Astrocyte of the spinal cord (primary cell): ENCODE results near the gene ASIC3.
"Not testable (repeated sequence)": the region's sequence is repeated elsewhere in the genome, so short reads cannot be mapped to it uniquely, and the experiment has no call there.

Source experiments
- DNase-seq: peaks from one replicate; pipeline ENCODE4 v3.0.0; 2011; ENCODE audit warnings: low read depth, low spot score
- H3K4me3 ChIP-seq: 2 replicates; pipeline ENCODE4 v1.5.1; 2011; ENCODE audit warnings: low read depth, mild to moderate bottlenecking, low read length, moderate library complexity
- in situ Hi-C: cut with HindIII; loops from 2 replicates; pipeline ENCODE4 v1.10.0; 2017; ENCODE audit warnings: low sequenced_read_pairs
- TF ChIP-seq, protein P1 (sequence below): IDR thresholded peaks from 2 replicates; pipeline ENCODE4 v1.5.1; 2012; ENCODE audit warnings: low read depth, mild to moderate bottlenecking, low read length, inconsistent platforms

Gene ASIC3

DNA sequence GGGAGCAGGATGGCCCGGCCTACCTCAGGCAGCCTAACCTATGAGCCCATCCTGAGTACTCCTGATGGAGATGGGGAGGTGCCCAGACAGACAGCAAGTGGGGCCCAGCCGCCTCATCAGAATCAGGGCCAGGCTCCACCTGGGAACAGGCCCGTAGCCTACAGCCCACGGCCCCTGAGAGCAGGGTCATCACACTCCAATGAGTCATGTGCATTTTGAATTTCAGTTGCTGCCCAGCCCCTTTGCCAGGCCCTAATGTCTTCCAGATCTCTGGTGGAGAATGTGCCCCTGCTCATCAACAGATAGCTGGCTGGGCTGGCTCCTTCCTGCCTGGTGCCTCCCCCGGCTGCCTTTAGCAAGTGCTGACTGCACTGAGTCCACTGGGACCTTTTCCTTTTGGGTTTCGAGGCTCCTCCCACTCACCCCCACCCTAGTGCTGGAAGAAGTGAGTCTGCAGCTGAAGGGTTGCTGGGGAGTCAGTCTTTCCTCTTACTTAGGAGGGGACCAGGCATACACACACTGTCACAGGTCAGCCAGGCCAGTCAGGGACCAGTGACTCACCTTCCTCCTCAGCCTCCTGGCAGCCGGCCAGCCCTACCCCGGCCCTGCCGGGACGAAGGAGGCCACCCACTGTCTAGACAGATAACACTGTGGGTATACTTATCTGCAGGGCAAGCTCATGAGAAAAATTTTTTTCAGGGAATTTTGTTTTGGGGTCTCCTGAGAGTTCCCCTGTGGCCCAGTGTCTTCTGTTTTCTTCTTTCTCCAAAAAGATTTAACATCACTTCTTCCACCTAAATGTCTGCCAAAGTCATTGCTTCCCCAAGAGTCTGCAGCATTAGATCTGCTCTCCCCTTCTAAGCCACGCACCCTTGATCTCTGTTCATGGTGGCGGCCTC, 9.1 kb upstream of the ASIC3 start:
- TF ChIP-seq, protein P1, sequence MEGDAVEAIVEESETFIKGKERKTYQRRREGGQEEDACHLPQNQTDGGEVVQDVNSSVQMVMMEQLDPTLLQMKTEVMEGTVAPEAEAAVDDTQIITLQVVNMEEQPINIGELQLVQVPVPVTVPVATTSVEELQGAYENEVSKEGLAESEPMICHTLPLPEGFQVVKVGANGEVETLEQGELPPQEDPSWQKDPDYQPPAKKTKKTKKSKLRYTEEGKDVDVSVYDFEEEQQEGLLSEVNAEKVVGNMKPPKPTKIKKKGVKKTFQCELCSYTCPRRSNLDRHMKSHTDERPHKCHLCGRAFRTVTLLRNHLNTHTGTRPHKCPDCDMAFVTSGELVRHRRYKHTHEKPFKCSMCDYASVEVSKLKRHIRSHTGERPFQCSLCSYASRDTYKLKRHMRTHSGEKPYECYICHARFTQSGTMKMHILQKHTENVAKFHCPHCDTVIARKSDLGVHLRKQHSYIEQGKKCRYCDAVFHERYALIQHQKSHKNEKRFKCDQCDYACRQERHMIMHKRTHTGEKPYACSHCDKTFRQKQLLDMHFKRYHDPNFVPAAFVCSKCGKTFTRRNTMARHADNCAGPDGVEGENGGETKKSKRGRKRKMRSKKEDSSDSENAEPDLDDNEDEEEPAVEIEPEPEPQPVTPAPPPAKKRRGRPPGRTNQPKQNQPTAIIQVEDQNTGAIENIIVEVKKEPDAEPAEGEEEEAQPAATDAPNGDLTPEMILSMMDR, result no peak
- H3K4me3 ChIP-seq, result no peak overlapping the region
- in situ Hi-C loops, result no loop called here
- DNase-seq, result peak; percentile 89

DNA sequence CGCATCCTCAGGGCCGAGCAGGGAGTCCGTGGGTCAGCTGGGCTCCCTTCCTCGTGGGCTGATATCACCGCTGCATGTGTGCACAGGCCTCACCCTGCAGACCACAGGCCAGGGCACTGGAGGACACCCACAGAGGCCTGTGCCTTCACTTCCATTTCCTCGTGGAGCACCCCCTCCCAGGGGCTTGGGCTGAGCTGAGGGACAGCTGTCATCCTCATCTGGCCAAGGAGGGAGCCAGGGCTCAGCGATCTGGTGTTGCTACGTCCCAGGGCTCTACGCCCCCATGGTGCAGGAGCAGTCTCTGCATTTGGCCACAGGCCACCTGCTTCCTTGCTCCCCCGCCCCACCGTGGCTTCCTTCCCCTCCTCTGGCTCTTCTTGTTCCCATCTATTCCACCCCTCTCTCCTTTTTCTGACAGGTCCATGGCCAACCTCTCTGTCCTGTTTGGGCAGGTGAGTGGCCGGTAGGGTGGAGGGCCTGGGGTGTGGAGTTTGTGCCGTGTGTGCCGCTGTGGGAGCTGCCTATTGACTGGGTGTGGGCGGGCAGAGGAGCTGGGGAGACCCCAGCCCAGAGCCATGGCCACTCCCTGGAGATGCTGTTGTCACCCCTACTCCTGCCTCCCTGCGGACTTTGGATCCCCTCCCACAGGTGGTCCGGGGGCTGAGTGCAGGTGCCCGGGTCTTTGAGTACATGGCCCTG, 8.3 kb upstream of the ASIC3 start:
- TF ChIP-seq, protein P1, result no peak
- no peak overlapping the region for H3K4me3 ChIP-seq
- DNase-seq, result no peak
- in situ Hi-C loops, result no loop called here

GRCh38 chr7:151040616-151041375, 7.5 kb upstream of the ASIC3 start:
- no peak overlapping the region for H3K4me3 ChIP-seq
- TF ChIP-seq, protein P1, result no peak
- DNase-seq, result no peak
- in situ Hi-C loops, result no loop called here

- in situ Hi-C loops, DNase-seq, H3K4me3 ChIP-seq: not testable (repeated sequence)
Measured at GRCh38 chr7:151043449-151043848, 4.9 kb upstream of the ASIC3 start.

DNA sequence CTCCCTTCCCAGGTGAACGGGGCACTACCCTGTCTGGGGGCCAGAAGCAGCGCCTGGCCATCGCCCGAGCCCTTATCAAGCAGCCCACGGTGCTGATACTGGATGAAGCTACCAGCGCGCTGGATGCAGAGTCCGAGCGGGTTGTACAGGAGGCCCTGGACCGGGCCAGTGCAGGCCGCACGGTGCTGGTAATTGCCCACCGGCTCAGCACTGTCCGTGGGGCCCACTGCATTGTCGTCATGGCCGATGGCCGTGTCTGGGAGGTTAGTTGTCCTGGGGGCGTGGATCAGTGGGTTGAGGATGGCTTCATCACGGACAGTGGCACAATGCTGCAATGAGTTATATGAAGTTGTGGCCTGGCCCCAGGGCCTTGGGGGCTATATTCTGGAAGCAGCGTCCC, 4.4 kb upstream of the ASIC3 start:
- in situ Hi-C loops, result no loop called here
- DNase-seq, result no peak
- H3K4me3 ChIP-seq, result no peak overlapping the region
- TF ChIP-seq, protein P1, result no peak

GRCh38 chr7:151045262-151045661, 3.1 kb upstream of the ASIC3 start:
- in situ Hi-C loops, result no loop called here
- TF ChIP-seq, protein P1, result no peak
- DNase-seq, result no peak
- H3K4me3 ChIP-seq, result no peak overlapping the region
